Liver (tissue), 9 donors: Measurements from ENCODE around the gene RAB3A. TPM values are rescaled to one million over a fixed set of nuclear protein-coding genes. Genes with fewer than 3 reads are reported as not detected.

ENCODE experiments used
- DNase-seq: peaks from one replicate; pipeline ENCODE4 v3.0.0-alpha.2; 2017; ENCODE audit warnings: low spot score
- H3K27ac ChIP-seq, 2 donors: one replicate each; pipeline ENCODE4 v1.7.0; 2013; ENCODE audit warnings: inconsistent platforms in 2 of 2, low read length in 2 of 2, control low read depth in 1 of 2, low read depth in 1 of 2, mild to moderate bottlenecking in 1 of 2
- H3K27me3 ChIP-seq, 4 donors: one replicate each; pipeline versions ENCODE4 v1.6.1 to v1.7.0; 2013; ENCODE audit warnings: low read length in 3 of 4, inconsistent platforms in 1 of 4, mild to moderate bottlenecking in 1 of 4, moderate library complexity in 1 of 4; ENCODE audit not compliant: control insufficient read depth in 4 of 4, insufficient read depth in 4 of 4
- H3K36me3 ChIP-seq, 4 donors: one replicate each; pipeline versions ENCODE4 v1.6.1 to v1.7.0; 2013; ENCODE audit warnings: low read length in 3 of 4, mild to moderate bottlenecking in 3 of 4, low read depth in 1 of 4, moderate library complexity in 1 of 4; ENCODE audit not compliant: control insufficient read depth in 4 of 4, insufficient read depth in 3 of 4
- H3K4me1 ChIP-seq, 4 donors: one replicate each; pipeline versions ENCODE4 v1.6.1 to v1.7.0; 2013; ENCODE audit warnings: low read length in 3 of 4, mild to moderate bottlenecking in 3 of 4, moderate library complexity in 1 of 4; ENCODE audit not compliant: control insufficient read depth in 4 of 4, insufficient read depth in 4 of 4
- H3K4me3 ChIP-seq, 3 donors: one replicate each; pipeline versions ENCODE4 v1.6.1 to v1.7.0; 2013; ENCODE audit warnings: low read length in 3 of 3, control low read depth in 1 of 3, low read depth in 1 of 3, mild to moderate bottlenecking in 1 of 3
- H3K9ac ChIP-seq, 2 donors: one replicate each; pipeline ENCODE4 v1.7.0; 2013; ENCODE audit warnings: low read length in 2 of 2, mild to moderate bottlenecking in 2 of 2, moderate library complexity in 2 of 2, control low read depth in 1 of 2, low read depth in 1 of 2
- H3K9me3 ChIP-seq, 4 donors: one replicate each; pipeline versions ENCODE4 v1.6.1 to v1.7.0; 2013; ENCODE audit warnings: low read length in 3 of 4; ENCODE audit not compliant: control insufficient read depth in 4 of 4
- ATF3 ChIP-seq: IDR thresholded peaks from 2 replicates; pipeline ENCODE4 v1.6.1; 2016; ENCODE audit warnings: antibody characterized with exemption
- CTCF ChIP-seq: fragments of 150-350 bp; IDR thresholded peaks from 2 replicates; pipeline ENCODE4 v1.5.1; 2017; ENCODE audit warnings: improper control_type of control experiment, low read depth, low read length; ENCODE audit not compliant: missing input control
- EGR1 ChIP-seq, 2 donors: IDR thresholded peaks; 2 replicates each; pipeline ENCODE4 v1.6.1; 2016 to 2018; ENCODE audit warnings: antibody characterized with exemption in 2 of 2, low read depth in 2 of 2
- FOXA1 ChIP-seq: IDR thresholded peaks from 2 replicates; pipeline ENCODE4 v1.6.1; 2016; ENCODE audit warnings: antibody characterized with exemption
- FOXA2 ChIP-seq: IDR thresholded peaks from 2 replicates; pipeline ENCODE4 v1.6.1; 2016; ENCODE audit warnings: antibody characterized with exemption
- GABPA ChIP-seq, 2 donors: IDR thresholded peaks in 1 of 2; conservative IDR thresholded peaks in 1 of 2; 2 replicates each; pipeline ENCODE4 v1.6.1; 2016; ENCODE audit warnings: antibody characterized with exemption in 2 of 2, mild to moderate bottlenecking in 1 of 2, moderate library complexity in 1 of 2
- HNF4A ChIP-seq, 2 donors: conservative IDR thresholded peaks; 2 replicates each; pipeline ENCODE4 v1.6.1; 2016; ENCODE audit warnings: antibody characterized with exemption in 2 of 2, mild to moderate bottlenecking in 2 of 2
- HNF4G ChIP-seq: IDR thresholded peaks from 2 replicates; pipeline ENCODE4 v1.6.1; 2016; ENCODE audit warnings: antibody characterized with exemption
- JUND ChIP-seq, 2 donors: IDR thresholded peaks; 2 replicates each; pipeline ENCODE4 v1.6.1; 2016; ENCODE audit warnings: antibody characterized with exemption in 2 of 2
- MAX ChIP-seq: IDR thresholded peaks from 2 replicates; pipeline ENCODE4 v1.6.1; 2016; ENCODE audit warnings: antibody characterized with exemption
- NR2F2 ChIP-seq: IDR thresholded peaks from 2 replicates; pipeline ENCODE4 v1.6.1; 2016; ENCODE audit warnings: antibody characterized with exemption
- RAD21 ChIP-seq, 2 donors: IDR thresholded peaks; 2 replicates each; pipeline ENCODE4 v1.6.1; 2016; ENCODE audit warnings: antibody characterized with exemption in 2 of 2, mild to moderate bottlenecking in 2 of 2
- REST ChIP-seq: IDR thresholded peaks from 2 replicates; pipeline ENCODE4 v1.6.1; 2016; ENCODE audit warnings: antibody characterized with exemption, mild to moderate bottlenecking
- RXRA ChIP-seq, 2 donors: IDR thresholded peaks; 2 replicates each; pipeline ENCODE4 v1.6.1; 2017 to 2018; ENCODE audit warnings: antibody characterized with exemption in 2 of 2, mild to moderate bottlenecking in 1 of 2
- SP1 ChIP-seq: IDR thresholded peaks from 2 replicates; pipeline ENCODE4 v1.6.1; 2018; ENCODE audit warnings: antibody characterized with exemption, mild to moderate bottlenecking
- TAF1 ChIP-seq: conservative IDR thresholded peaks from 2 replicates; pipeline ENCODE4 v1.6.1; 2016; ENCODE audit warnings: antibody characterized with exemption, mild to moderate bottlenecking
- YY1 ChIP-seq: IDR thresholded peaks from 2 replicates; pipeline ENCODE4 v1.6.1; 2016; ENCODE audit warnings: antibody characterized with exemption, mild to moderate bottlenecking
- ZBTB33 ChIP-seq: IDR thresholded peaks from 2 replicates; pipeline ENCODE4 v1.6.1; 2016; ENCODE audit warnings: antibody characterized with exemption
- WGBS: extraction: QIAGEN DNeasy Blood & Tissue Kit; methylation state at CpG from one replicate; pipeline ENCODE4 v1.1.7; 2013; 5-methylcytosine and 5-hydroxymethylcytosine counted together
- polyA plus RNA-seq, 2 donors: library from polyadenylated mRNA; stranded (reverse) in 1 of 2; unstranded in 1 of 2; fragments of 200-250 nt in 1 of 2; fragments of >200 nt in 1 of 2; fragmentation: Nextera tagmentation in 1 of 2; extraction: Ambion mirVana in 1 of 2; gene quantifications; one replicate each; pipeline versions ENCODE4 v1.2.1 to v1.2.3, GENCODE V29; 2013 to 2015
- total RNA-seq, 2 donors: library from RNA; depleted of rRNA; stranded (reverse); fragments of >200 nt; gene quantifications; one replicate each; pipeline ENCODE4 v1.2.3, GENCODE V29; 2014
- donor health status: healthy.
- donor health status: healthy.
- donor health status: healthy.
- donor health status: healthy.
- donor health status: healthy.

The RAB3A gene
- total and polyA plus RNA-seq, 4 donors, result 0.33 to 1.7 (median 0.79) TPM

- DNase-seq, result no peak
- Histone ChIP-seq H3K9me3 (no peaks in the 10 kb centered on the region), H3K4me3 (no peak overlapping the region), H3K4me1 (no peaks in the 10 kb centered on the region), H3K9ac (no peak overlapping the region), H3K36me3 (no peaks in the 10 kb centered on the region), H3K27me3 (no peaks in the 10 kb centered on the region), H3K27ac (no peak overlapping the region)
- WGBS, result 83% methylated on average over 4 of the region's 4 CpGs
- no peak for TF ChIP-seq CTCF
- TF ChIP-seq HNF4G, result no peak
- TF ChIP-seq FOXA2, result no peak
- no peak for TF ChIP-seq TAF1
- no peak for TF ChIP-seq NR2F2
- no peak for TF ChIP-seq HNF4A (conservative IDR thresholded peaks at IDR 0.05)
- TF ChIP-seq FOXA1, result no peak
- TF ChIP-seq ATF3, result no peak
- TF ChIP-seq REST, result no peak
- no peak for TF ChIP-seq YY1
- no peak for TF ChIP-seq EGR1 (IDR thresholded peaks at IDR 0.05; ENCODE audit: low read depth in 2 of 2)
- no peak for TF ChIP-seq SP1
- no peak for TF ChIP-seq GABPA (IDR thresholded peaks at IDR 0.05 in 1 of 2, conservative IDR thresholded peaks at IDR 0.05 in 1 of 2)
- no peak for TF ChIP-seq MAX
- no peak for TF ChIP-seq RXRA (IDR thresholded peaks at IDR 0.05)
- TF ChIP-seq ZBTB33, result no peak
- no peak for TF ChIP-seq RAD21 (IDR thresholded peaks at IDR 0.05)
- no peak for TF ChIP-seq JUND (IDR thresholded peaks at IDR 0.05)
These were observed 49.3 kb upstream of the RAB3A start for GRCh38 chr19:18253130-18253529.

GRCh38 chr19:18252370-18252717 is 48.5 kb upstream of the RAB3A start:
- H3K9ac ChIP-seq, result no peak overlapping the region
- H3K4me1 ChIP-seq, result no peaks in the 10 kb centered on the region
- TF ChIP-seq EGR1 (IDR thresholded peaks at IDR 0.05; ENCODE audit: low read depth in 2 of 2) (no peak), CTCF (no peak), GABPA (IDR thresholded peaks at IDR 0.05 in 1 of 2, conservative IDR thresholded peaks at IDR 0.05 in 1 of 2) (no peak), YY1 (no peak), RAD21 (IDR thresholded peaks at IDR 0.05) (no peak), HNF4G (no peak), RXRA (IDR thresholded peaks at IDR 0.05) (no peak), ATF3 (no peak), TAF1 (no peak), JUND (IDR thresholded peaks at IDR 0.05) (no peak), FOXA2 (no peak), HNF4A (conservative IDR thresholded peaks at IDR 0.05) (no peak)
- no peaks in the 10 kb centered on the region for H3K9me3 ChIP-seq
- H3K4me3 ChIP-seq, result no peak overlapping the region
- DNase-seq, result no peak
- WGBS, result 70% methylated on average over 7 of the region's 7 CpGs
- H3K27me3 ChIP-seq, result no peaks in the 10 kb centered on the region
- no peak overlapping the region for H3K27ac ChIP-seq
- no peaks in the 10 kb centered on the region for H3K36me3 ChIP-seq
